Measurements from ENCODE around the gene SH2D5.

The SH2D5 gene

GRCh38 chr1:20701847-20702246 is 30.7 kb downstream of the SH2D5 start:
- Histone ChIP-seq H3K4me3 (ENCODE audit: low read length) (no peak overlapping the region), H3K36me3 (replicated peaks; ENCODE audit: insufficient read depth, low read length) (no peaks in the 10 kb centered on the region), H3K79me2 (ENCODE audit: low read length) (no peaks in the 10 kb centered on the region), H3K9me2 (replicated peaks; ENCODE audit: insufficient read depth, low read length) (no peaks in the 10 kb centered on the region), H3K4me2 (ENCODE audit: low read depth, low read length) (no peak overlapping the region), H3K27ac (ENCODE audit: low read length) (no peak overlapping the region), H2AFZ (ENCODE audit: low read length) (no peak overlapping the region), H3K9ac (ENCODE audit: low read length) (no peak overlapping the region), H3K9me3 (replicated peaks; ENCODE audit: insufficient read depth, low read length) (no peaks in the 10 kb centered on the region), H4K20me1 (ENCODE audit: insufficient read depth, low read length) (no peaks in the 10 kb centered on the region), H3F3A (ENCODE audit: insufficient read depth, low read length) (no peaks in the 10 kb centered on the region), H3K27me3 (replicated peaks; ENCODE audit: insufficient read depth, low read length) (peaks cover 70% of the 10 kb centered on the region), H3K4me1 (ENCODE audit: low read length) (no peaks in the 10 kb centered on the region)
- DNase-seq, result no peak
- TF ChIP-seq EZH2phosphoT487 (IDR thresholded peaks at IDR 0.05; ENCODE audit: low read length), result no peak
- TF ChIP-seq EZH2 (optimal IDR thresholded peaks at IDR 0.05; ENCODE audit: low read depth, low read length), result no peak
- no peak for TF ChIP-seq CTCF (IDR thresholded peaks at IDR 0.05; ENCODE audit: low read length)

DNA sequence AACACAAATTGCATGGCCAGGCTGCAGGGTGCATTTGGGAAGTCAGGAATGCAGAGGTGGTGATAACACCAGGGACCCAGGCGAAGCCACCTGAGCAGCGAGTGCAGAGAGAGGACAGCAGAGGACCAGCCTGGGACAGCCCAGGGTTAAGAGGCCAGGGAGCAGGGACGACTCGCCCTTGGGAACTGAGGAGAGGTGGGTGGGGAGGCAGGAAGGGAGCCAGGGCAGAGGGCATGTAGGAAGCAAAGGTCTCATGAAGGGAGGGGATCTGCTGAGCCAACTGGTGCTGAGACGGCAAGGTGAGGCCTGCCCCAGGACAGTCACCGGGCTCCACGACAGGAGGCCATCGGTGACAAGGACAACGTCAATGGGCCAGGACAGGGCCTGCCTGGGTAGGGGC is 31.1 kb downstream of the SH2D5 start:
- H3K4me2 ChIP-seq (ENCODE audit: low read depth, low read length), result no peak overlapping the region
- peaks cover 66% of the 10 kb centered on the region for H3K27me3 ChIP-seq (replicated peaks; ENCODE audit: insufficient read depth, low read length)
- H3K9me3 ChIP-seq (replicated peaks; ENCODE audit: insufficient read depth, low read length), result no peaks in the 10 kb centered on the region
- H3F3A ChIP-seq (ENCODE audit: insufficient read depth, low read length), result no peaks in the 10 kb centered on the region
- H3K36me3 ChIP-seq (replicated peaks; ENCODE audit: insufficient read depth, low read length), result no peaks in the 10 kb centered on the region
- DNase-seq, result no peak
- no peaks in the 10 kb centered on the region for H3K79me2 ChIP-seq (ENCODE audit: low read length)
- H3K27ac ChIP-seq (ENCODE audit: low read length), result no peak overlapping the region
- no peaks in the 10 kb centered on the region for H3K9me2 ChIP-seq (replicated peaks; ENCODE audit: insufficient read depth, low read length)
- H2AFZ ChIP-seq (ENCODE audit: low read length), result no peak overlapping the region
- H3K4me3 ChIP-seq (ENCODE audit: low read length), result no peak overlapping the region
- no peak overlapping the region for H3K9ac ChIP-seq (ENCODE audit: low read length)
- no peaks in the 10 kb centered on the region for H4K20me1 ChIP-seq (ENCODE audit: insufficient read depth, low read length)
- H3K4me1 ChIP-seq (ENCODE audit: low read length), result no peaks in the 10 kb centered on the region
- TF ChIP-seq EZH2phosphoT487 (IDR thresholded peaks at IDR 0.05; ENCODE audit: low read length), result no peak
- TF ChIP-seq EZH2 (optimal IDR thresholded peaks at IDR 0.05; ENCODE audit: low read depth, low read length), result no peak
- no peak for TF ChIP-seq CTCF (IDR thresholded peaks at IDR 0.05; ENCODE audit: low read length)

DNA sequence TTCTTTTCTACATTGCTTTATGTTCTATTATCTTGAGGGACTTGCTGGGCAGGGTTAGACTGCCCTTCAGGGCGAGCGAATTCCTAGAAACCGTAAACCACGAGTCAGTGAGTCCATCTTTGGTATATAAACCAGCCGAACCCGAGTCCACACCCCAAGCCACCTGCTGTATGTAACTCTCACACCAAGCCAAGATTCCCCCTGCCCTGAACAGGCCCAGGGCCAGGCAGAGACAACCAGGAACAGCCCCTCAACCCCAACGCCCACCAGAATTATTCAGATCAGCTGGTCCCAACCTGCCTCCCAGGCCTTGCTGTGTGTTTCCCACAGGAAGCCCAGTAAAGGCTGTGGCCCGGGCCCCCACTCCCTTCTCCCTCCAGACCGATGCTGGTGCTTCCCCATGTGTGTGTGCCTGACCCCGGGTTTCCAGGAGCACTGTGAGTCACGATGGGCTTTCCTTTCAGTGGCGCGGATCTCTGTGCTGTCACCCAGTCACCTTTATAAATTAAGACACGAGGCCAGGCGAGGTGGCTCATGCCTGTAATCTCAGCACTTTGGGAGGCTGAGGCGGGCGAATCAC is 31.8 kb downstream of the SH2D5 start:
- H3K9me3 ChIP-seq (replicated peaks; ENCODE audit: insufficient read depth, low read length), result no peaks in the 10 kb centered on the region
- no peaks in the 10 kb centered on the region for H3F3A ChIP-seq (ENCODE audit: insufficient read depth, low read length)
- no peak overlapping the region for H3K27ac ChIP-seq (ENCODE audit: low read length)
- H3K4me2 ChIP-seq (ENCODE audit: low read depth, low read length), result no peak overlapping the region
- H3K36me3 ChIP-seq (replicated peaks; ENCODE audit: insufficient read depth, low read length), result no peaks in the 10 kb centered on the region
- no peaks in the 10 kb centered on the region for H3K79me2 ChIP-seq (ENCODE audit: low read length)
- TF ChIP-seq EZH2phosphoT487 (IDR thresholded peaks at IDR 0.05; ENCODE audit: low read length), result no peak
- TF ChIP-seq CTCF (IDR thresholded peaks at IDR 0.05; ENCODE audit: low read length), result no peak
- no peak for TF ChIP-seq EZH2 (optimal IDR thresholded peaks at IDR 0.05; ENCODE audit: low read depth, low read length)
- H4K20me1 ChIP-seq (ENCODE audit: insufficient read depth, low read length), result no peaks in the 10 kb centered on the region
- no peak overlapping the region for H3K4me3 ChIP-seq (ENCODE audit: low read length)
- H3K9ac ChIP-seq (ENCODE audit: low read length), result no peak overlapping the region
- H2AFZ ChIP-seq (ENCODE audit: low read length), result no peak overlapping the region
- H3K27me3 ChIP-seq (replicated peaks; ENCODE audit: insufficient read depth, low read length), result peaks cover 63% of the 10 kb centered on the region
- no peaks in the 10 kb centered on the region for H3K9me2 ChIP-seq (replicated peaks; ENCODE audit: insufficient read depth, low read length)
- H3K4me1 ChIP-seq (ENCODE audit: low read length), result no peaks in the 10 kb centered on the region
- no peak for DNase-seq

Data from MM.1S (cell line).